HepG2 (cell line): ENCODE results near the gene ANKRD40CL. TPM values are rescaled to one million over a fixed set of nuclear protein-coding genes. Genes with fewer than 3 reads are reported as not detected.

Experiments
- ARNTL ChIP-seq: sonication (generic); formaldehyde crosslinking; IDR thresholded peaks from 2 replicates; pipeline ENCODE4 v1.4.0; 2020; ENCODE audit warnings: mild to moderate bottlenecking, missing genetic modification reagents
- CHD4 ChIP-seq: fragments of 200-600 bp; sonication (generic); IDR thresholded peaks from 2 replicates; pipeline ENCODE4 v1.7.0; 2017; ENCODE audit warnings: mild to moderate bottlenecking, low read length, borderline replicate concordance
- HMG20B ChIP-seq: conservative IDR thresholded peaks from 2 replicates; pipeline ENCODE4 v1.6.1; 2016; ENCODE audit warnings: missing genetic modification reagents, missing compliant biosample characterization
- RBM22 ChIP-seq: fragments of 200-400 bp; formaldehyde crosslinking; optimal IDR thresholded peaks from 2 replicates; pipeline ENCODE3; 2017; ENCODE audit warnings: mild to moderate bottlenecking, low read length, moderate library complexity
- RFX3 ChIP-seq: IDR thresholded peaks from 2 replicates; pipeline ENCODE4 v1.6.1; 2016; ENCODE audit warnings: missing biosample characterization, missing genetic modification reagents
- RXRB ChIP-seq: IDR thresholded peaks from 2 replicates; pipeline ENCODE4 v1.6.1; 2016; ENCODE audit warnings: borderline replicate concordance, missing genetic modification reagents, missing compliant biosample characterization
- ZNF432 ChIP-seq: sonication (generic); formaldehyde crosslinking; IDR thresholded peaks from 2 replicates; pipeline ENCODE4 v1.5.0; 2020; ENCODE audit warnings: missing genetic modification reagents, mild to moderate bottlenecking, borderline replicate concordance
- polyA plus RNA-seq, 8 experiments: library from polyadenylated mRNA; depleted of rRNA in 3 of 8; stranded (reverse) in 7 of 8; unstranded in 1 of 8; fragments of >200 nt; fragmentation: Illumina TruSeq in 4 of 8; extraction: Trizol in 4 of 8; gene quantifications; 2 replicates each; pipeline versions ENCODE4 v1.2.1 to v1.2.3, GENCODE V29; 2011 to 2016; ENCODE audit warnings: low read depth in 4 of 8, missing spikeins in 1 of 8, mixed read lengths in 1 of 8; ENCODE audit not compliant: insufficient read depth in 1 of 8
- total RNA-seq, 5 experiments: library from RNA; depleted of rRNA; stranded (reverse); fragments of >200 nt; fragmentation: Illumina TruSeq; extraction: Trizol; gene quantifications; 2 replicates each; pipeline ENCODE4 v1.2.3, GENCODE V29; 2016; ENCODE audit warnings: low read depth in 1 of 5
- TF ChIP-seq, protein P1 (sequence below): sonication (generic); formaldehyde crosslinking; IDR thresholded peaks from 2 replicates; pipeline ENCODE4 v1.4.0; 2020; ENCODE audit warnings: missing genetic modification reagents, borderline replicate concordance
- TF ChIP-seq, protein P2 (sequence below): sonication (generic); formaldehyde crosslinking; IDR thresholded peaks from 2 replicates; pipeline ENCODE4 v1.4.0; 2020; ENCODE audit warnings: low read depth, mild to moderate bottlenecking, missing genetic modification reagents
- TF ChIP-seq, protein P3 (sequence below): sonication (generic); formaldehyde crosslinking; IDR thresholded peaks from 2 replicates; pipeline ENCODE4 v1.5.1; 2020; ENCODE audit warnings: missing genetic modification reagents, mild to moderate bottlenecking, borderline replicate concordance
- TF ChIP-seq, protein P4 (sequence below), 2 experiments: sonication (generic) in 1 of 2; formaldehyde crosslinking in 1 of 2; IDR thresholded peaks; 2 replicates each; pipeline versions ENCODE4 v1.4.0 to v1.6.1; 2016 to 2020; ENCODE audit warnings: borderline replicate concordance in 1 of 2, low read depth in 1 of 2, mild to moderate bottlenecking in 1 of 2, missing genetic modification reagents in 1 of 2
- TF ChIP-seq, protein P5 (sequence below): sonication (generic); formaldehyde crosslinking; conservative IDR thresholded peaks from 2 replicates; pipeline ENCODE4 v1.4.0; 2020; ENCODE audit warnings: missing genetic modification reagents

ANKRD40CL gene
- total and polyA plus RNA-seq, 2 of the 13 experiments (the other 11 are each of a cell fraction or from before 2014, with no cell fraction given), result 0.03 to 0.11 TPM

DNA sequence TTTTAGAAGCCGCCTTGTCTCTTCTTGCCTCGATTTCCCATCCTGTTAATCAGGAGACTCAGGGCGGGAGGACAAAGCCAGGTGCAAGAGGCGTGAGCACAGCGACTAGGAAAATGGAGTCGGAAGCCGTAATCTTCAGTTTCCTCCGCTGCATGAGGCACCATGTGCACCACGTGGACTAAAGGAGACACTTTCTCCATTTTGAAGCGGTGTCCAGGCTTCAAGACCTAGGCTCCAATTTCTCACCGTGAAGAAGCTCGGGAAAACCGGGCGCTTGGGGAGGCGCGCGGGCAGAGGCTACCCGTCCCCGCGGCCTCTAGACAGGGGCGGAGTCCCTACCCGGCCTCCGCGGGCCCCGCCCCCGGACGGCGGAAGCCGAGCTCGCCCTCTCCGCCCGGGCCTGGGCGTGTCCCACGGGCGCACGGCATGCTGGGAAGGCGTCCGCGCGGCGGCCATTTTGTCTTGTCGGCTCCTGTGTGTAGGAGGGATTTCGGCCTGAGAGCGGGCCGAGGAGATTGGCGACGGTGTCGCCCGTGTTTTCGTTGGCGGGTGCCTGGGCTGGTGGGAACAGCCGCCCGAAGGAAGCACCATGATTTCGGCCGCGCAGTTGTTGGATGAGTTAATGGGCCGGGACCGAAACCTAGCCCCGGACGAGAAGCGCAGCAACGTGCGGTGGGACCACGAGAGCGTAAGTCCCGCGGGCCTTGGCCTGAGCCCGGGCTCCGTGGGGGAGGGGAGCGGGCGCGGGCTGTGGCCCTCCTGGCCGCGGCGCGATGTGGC is 48.0 kb downstream of the ANKRD40CL start, which contains the start of gene LUC7L3 (continued):
- TF ChIP-seq, protein P1, sequence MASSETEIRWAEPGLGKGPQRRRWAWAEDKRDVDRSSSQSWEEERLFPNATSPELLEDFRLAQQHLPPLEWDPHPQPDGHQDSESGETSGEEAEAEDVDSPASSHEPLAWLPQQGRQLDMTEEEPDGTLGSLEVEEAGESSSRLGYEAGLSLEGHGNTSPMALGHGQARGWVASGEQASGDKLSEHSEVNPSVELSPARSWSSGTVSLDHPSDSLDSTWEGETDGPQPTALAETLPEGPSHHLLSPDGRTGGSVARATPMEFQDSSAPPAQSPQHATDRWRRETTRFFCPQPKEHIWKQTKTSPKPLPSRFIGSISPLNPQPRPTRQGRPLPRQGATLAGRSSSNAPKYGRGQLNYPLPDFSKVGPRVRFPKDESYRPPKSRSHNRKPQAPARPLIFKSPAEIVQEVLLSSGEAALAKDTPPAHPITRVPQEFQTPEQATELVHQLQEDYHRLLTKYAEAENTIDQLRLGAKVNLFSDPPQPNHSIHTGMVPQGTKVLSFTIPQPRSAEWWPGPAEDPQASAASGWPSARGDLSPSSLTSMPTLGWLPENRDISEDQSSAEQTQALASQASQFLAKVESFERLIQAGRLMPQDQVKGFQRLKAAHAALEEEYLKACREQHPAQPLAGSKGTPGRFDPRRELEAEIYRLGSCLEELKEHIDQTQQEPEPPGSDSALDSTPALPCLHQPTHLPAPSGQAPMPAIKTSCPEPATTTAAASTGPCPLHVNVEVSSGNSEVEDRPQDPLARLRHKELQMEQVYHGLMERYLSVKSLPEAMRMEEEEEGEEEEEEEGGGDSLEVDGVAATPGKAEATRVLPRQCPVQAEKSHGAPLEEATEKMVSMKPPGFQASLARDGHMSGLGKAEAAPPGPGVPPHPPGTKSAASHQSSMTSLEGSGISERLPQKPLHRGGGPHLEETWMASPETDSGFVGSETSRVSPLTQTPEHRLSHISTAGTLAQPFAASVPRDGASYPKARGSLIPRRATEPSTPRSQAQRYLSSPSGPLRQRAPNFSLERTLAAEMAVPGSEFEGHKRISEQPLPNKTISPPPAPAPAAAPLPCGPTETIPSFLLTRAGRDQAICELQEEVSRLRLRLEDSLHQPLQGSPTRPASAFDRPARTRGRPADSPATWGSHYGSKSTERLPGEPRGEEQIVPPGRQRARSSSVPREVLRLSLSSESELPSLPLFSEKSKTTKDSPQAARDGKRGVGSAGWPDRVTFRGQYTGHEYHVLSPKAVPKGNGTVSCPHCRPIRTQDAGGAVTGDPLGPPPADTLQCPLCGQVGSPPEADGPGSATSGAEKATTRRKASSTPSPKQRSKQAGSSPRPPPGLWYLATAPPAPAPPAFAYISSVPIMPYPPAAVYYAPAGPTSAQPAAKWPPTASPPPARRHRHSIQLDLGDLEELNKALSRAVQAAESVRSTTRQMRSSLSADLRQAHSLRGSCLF (CRISPR knock-in tag), result peak; percentile 25; the same call in 1 of the 2 replicates
- TF ChIP-seq, protein P2, sequence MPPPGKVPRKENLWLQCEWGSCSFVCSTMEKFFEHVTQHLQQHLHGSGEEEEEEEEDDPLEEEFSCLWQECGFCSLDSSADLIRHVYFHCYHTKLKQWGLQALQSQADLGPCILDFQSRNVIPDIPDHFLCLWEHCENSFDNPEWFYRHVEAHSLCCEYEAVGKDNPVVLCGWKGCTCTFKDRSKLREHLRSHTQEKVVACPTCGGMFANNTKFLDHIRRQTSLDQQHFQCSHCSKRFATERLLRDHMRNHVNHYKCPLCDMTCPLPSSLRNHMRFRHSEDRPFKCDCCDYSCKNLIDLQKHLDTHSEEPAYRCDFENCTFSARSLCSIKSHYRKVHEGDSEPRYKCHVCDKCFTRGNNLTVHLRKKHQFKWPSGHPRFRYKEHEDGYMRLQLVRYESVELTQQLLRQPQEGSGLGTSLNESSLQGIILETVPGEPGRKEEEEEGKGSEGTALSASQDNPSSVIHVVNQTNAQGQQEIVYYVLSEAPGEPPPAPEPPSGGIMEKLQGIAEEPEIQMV, result peak; percentile 43; the same call in 1 of the 2 replicates
- TF ChIP-seq CHD4, result no peak
- TF ChIP-seq, protein P3, sequence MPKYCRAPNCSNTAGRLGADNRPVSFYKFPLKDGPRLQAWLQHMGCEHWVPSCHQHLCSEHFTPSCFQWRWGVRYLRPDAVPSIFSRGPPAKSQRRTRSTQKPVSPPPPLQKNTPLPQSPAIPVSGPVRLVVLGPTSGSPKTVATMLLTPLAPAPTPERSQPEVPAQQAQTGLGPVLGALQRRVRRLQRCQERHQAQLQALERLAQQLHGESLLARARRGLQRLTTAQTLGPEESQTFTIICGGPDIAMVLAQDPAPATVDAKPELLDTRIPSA (CRISPR knock-in tag), result no peak
- TF ChIP-seq HMG20B (CRISPR knock-in tag), result peak; percentile 52; the same call in 1 of the 2 replicates
- TF ChIP-seq RBM22, result no peak
- no peak for TF ChIP-seq ZNF432
- TF ChIP-seq RFX3 (CRISPR knock-in tag), result no peak
- TF ChIP-seq, protein P4, sequence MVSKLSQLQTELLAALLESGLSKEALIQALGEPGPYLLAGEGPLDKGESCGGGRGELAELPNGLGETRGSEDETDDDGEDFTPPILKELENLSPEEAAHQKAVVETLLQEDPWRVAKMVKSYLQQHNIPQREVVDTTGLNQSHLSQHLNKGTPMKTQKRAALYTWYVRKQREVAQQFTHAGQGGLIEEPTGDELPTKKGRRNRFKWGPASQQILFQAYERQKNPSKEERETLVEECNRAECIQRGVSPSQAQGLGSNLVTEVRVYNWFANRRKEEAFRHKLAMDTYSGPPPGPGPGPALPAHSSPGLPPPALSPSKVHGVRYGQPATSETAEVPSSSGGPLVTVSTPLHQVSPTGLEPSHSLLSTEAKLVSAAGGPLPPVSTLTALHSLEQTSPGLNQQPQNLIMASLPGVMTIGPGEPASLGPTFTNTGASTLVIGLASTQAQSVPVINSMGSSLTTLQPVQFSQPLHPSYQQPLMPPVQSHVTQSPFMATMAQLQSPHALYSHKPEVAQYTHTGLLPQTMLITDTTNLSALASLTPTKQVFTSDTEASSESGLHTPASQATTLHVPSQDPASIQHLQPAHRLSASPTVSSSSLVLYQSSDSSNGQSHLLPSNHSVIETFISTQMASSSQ (IDR thresholded peaks at IDR 0.05; ENCODE audit: low read depth), result no peak; the same call in 1 of the 2 replicates
- TF ChIP-seq, protein P4 (CRISPR knock-in tag; IDR thresholded peaks at IDR 0.05; ENCODE audit: borderline replicate concordance), result peak; percentile 36; the same call in 1 of the 2 replicates
- TF ChIP-seq ARNTL, result peak; percentile 77; the same call in 1 of the 2 replicates
- TF ChIP-seq RXRB (CRISPR knock-in tag), result peak; percentile 58
- TF ChIP-seq, protein P5, sequence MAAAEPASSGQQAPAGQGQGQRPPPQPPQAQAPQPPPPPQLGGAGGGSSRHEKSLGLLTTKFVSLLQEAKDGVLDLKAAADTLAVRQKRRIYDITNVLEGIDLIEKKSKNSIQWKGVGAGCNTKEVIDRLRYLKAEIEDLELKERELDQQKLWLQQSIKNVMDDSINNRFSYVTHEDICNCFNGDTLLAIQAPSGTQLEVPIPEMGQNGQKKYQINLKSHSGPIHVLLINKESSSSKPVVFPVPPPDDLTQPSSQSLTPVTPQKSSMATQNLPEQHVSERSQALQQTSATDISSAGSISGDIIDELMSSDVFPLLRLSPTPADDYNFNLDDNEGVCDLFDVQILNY, result peak; percentile 83
